H9 (cell line): Measurements from ENCODE around the gene SKIC3. TPM values are rescaled to one million over a fixed set of nuclear protein-coding genes. Genes with fewer than 3 reads are reported as not detected.

Experiments
- DNase-seq: peaks from one replicate; pipeline ENCODE4 v3.0.0-alpha.2; 2017
- H2AFZ ChIP-seq: one replicate; pipeline ENCODE4 v1.6.1; 2013; ENCODE audit warnings: mild to moderate bottlenecking, low read length, control low read depth, moderate library complexity
- H2AK5ac ChIP-seq: 2 replicates; pipeline ENCODE4 v1.6.1; 2013; ENCODE audit warnings: low read length, control low read depth, mixed read lengths; ENCODE audit not compliant: insufficient read length
- H2BK120ac ChIP-seq: one replicate; pipeline ENCODE4 v1.6.1; 2013; ENCODE audit warnings: low read depth, mild to moderate bottlenecking, low read length, control low read depth, inconsistent platforms; ENCODE audit not compliant: poor library complexity, severe bottlenecking
- H2BK12ac ChIP-seq: 2 replicates; pipeline ENCODE4 v1.6.1; 2013; ENCODE audit warnings: low read length, control low read depth, mixed read lengths, low read depth; ENCODE audit not compliant: insufficient read length
- H2BK15ac ChIP-seq: 2 replicates; pipeline ENCODE4 v1.6.1; 2013; ENCODE audit warnings: low read depth, low read length, control low read depth
- H2BK20ac ChIP-seq: one replicate; pipeline ENCODE4 v1.6.1; 2013; ENCODE audit warnings: low read depth, mild to moderate bottlenecking, low read length, control low read depth, inconsistent platforms; ENCODE audit not compliant: poor library complexity, severe bottlenecking
- H2BK5ac ChIP-seq: 2 replicates; pipeline ENCODE4 v1.6.1; 2013; ENCODE audit warnings: low read length, control low read depth, mixed read lengths; ENCODE audit not compliant: insufficient read length
- H3K14ac ChIP-seq: 2 replicates; pipeline ENCODE4 v1.6.1; 2013; ENCODE audit warnings: low read length, control low read depth; ENCODE audit not compliant: insufficient read depth
- H3K18ac ChIP-seq: 2 replicates; pipeline ENCODE4 v1.6.1; 2013; ENCODE audit warnings: low read depth, mild to moderate bottlenecking, mixed read lengths, low read length, control low read depth; ENCODE audit not compliant: insufficient read length
- H3K23ac ChIP-seq: 2 replicates; pipeline ENCODE4 v1.6.1; 2013; ENCODE audit warnings: low read length, control low read depth, mixed read lengths, low read depth; ENCODE audit not compliant: insufficient read length
- H3K23me2 ChIP-seq: 2 replicates; pipeline ENCODE4 v1.6.1; 2013; ENCODE audit warnings: low read depth, mild to moderate bottlenecking, mixed read lengths, low read length, control low read depth; ENCODE audit not compliant: insufficient read length, poor library complexity, severe bottlenecking
- H3K27ac ChIP-seq: 2 replicates; pipeline ENCODE4 v1.5.1; 2013; ENCODE audit warnings: low read length, control low read depth, mixed read lengths, low read depth; ENCODE audit not compliant: insufficient read length
- H3K27me3 ChIP-seq: 2 replicates; pipeline ENCODE4 v1.6.1; 2013; ENCODE audit warnings: low read length, control low read depth, inconsistent platforms; ENCODE audit not compliant: insufficient read depth
- H3K4ac ChIP-seq: 2 replicates; pipeline ENCODE4 v1.6.1; 2013; ENCODE audit warnings: low read depth, mild to moderate bottlenecking, control low read depth, inconsistent platforms, low read length, moderate library complexity
- H3K4me1 ChIP-seq: 2 replicates; pipeline ENCODE4 v1.6.1; 2013; ENCODE audit warnings: low read length, control low read depth, inconsistent platforms; ENCODE audit not compliant: insufficient read depth
- H3K4me2 ChIP-seq: 2 replicates; pipeline ENCODE4 v1.6.1; 2013; ENCODE audit warnings: low read length, control low read depth, mixed read lengths; ENCODE audit not compliant: insufficient read length, insufficient read depth
- H3K56ac ChIP-seq: 2 replicates; pipeline ENCODE4 v1.6.1; 2013; ENCODE audit warnings: low read depth, mild to moderate bottlenecking, mixed read lengths, low read length, control low read depth; ENCODE audit not compliant: insufficient read length
- H3K79me1 ChIP-seq: 2 replicates; pipeline ENCODE4 v1.6.1; 2013; ENCODE audit warnings: low read depth, mild to moderate bottlenecking, moderate library complexity, low read length, control low read depth, inconsistent platforms; ENCODE audit not compliant: insufficient read depth, poor library complexity, severe bottlenecking
- H3K79me2 ChIP-seq: 2 replicates; pipeline ENCODE4 v1.6.1; 2013; ENCODE audit warnings: low read length, control low read depth, inconsistent platforms; ENCODE audit not compliant: insufficient read depth
- H3K9ac ChIP-seq: 2 replicates; pipeline ENCODE4 v1.6.1; 2013; ENCODE audit warnings: low read length, control low read depth, mixed read lengths; ENCODE audit not compliant: insufficient read length; ENCODE audit errors: extremely low read depth
- H3K9me3 ChIP-seq: one replicate; pipeline ENCODE4 v1.6.1; 2013; ENCODE audit warnings: low read depth, low read length, inconsistent platforms; ENCODE audit not compliant: control insufficient read depth
- H3T11ph ChIP-seq: one replicate; pipeline ENCODE4 v1.6.1; 2013; ENCODE audit warnings: mild to moderate bottlenecking, low read length, control low read depth, inconsistent platforms
- H4K20me1 ChIP-seq: one replicate; pipeline ENCODE4 v1.6.1; 2013; ENCODE audit not compliant: control insufficient read depth, insufficient read length, insufficient read depth
- H4K5ac ChIP-seq: 2 replicates; pipeline ENCODE4 v1.6.1; 2013; ENCODE audit warnings: low read depth, mild to moderate bottlenecking, mixed read lengths, low read length, control low read depth; ENCODE audit not compliant: insufficient read length
- H4K8ac ChIP-seq: replicated peaks from 2 replicates; pipeline ENCODE4 v1.6.1; 2013; ENCODE audit warnings: low read length, control low read depth, mixed read lengths, low read depth; ENCODE audit not compliant: insufficient read length
- H4K91ac ChIP-seq: 2 replicates; pipeline ENCODE4 v1.6.1; 2013; ENCODE audit warnings: low read depth, mild to moderate bottlenecking, moderate library complexity, mixed read lengths, low read length, control low read depth; ENCODE audit not compliant: insufficient read length
- H3K27ac Mint-ChIP-seq, 3 experiments: 2 replicates in 2 of 3; 3 replicates in 1 of 3; pipeline ENCODE4 v1.8.0; 2020 to 2021; ENCODE audit warnings: mixed read lengths in 3 of 3, mild to moderate bottlenecking in 1 of 3, moderate library complexity in 1 of 3
- H3K27me3 Mint-ChIP-seq: 2 replicates; pipeline ENCODE4 v1.8.0; 2021; ENCODE audit warnings: low read depth, mild to moderate bottlenecking, moderate library complexity, mixed read lengths
- H3K36me3 Mint-ChIP-seq, 3 experiments: 2 replicates in 2 of 3; 3 replicates in 1 of 3; pipeline ENCODE4 v1.8.0; 2020 to 2021; ENCODE audit warnings: low read depth in 3 of 3, mixed read lengths in 3 of 3; ENCODE audit not compliant: insufficient read depth in 1 of 3
- H3K4me1 Mint-ChIP-seq, 2 experiments: 2 replicates each; pipeline ENCODE4 v1.8.0; 2020; ENCODE audit warnings: mixed read lengths in 2 of 2
- H3K4me3 Mint-ChIP-seq, 2 experiments: 2 replicates in 1 of 2; 3 replicates in 1 of 2; pipeline ENCODE4 v1.8.0; 2020 to 2021; ENCODE audit warnings: mild to moderate bottlenecking in 2 of 2, mixed read lengths in 2 of 2, moderate library complexity in 1 of 2
- H3K9me3 Mint-ChIP-seq, 2 experiments: 2 replicates in 1 of 2; 3 replicates in 1 of 2; pipeline ENCODE4 v1.8.0; 2020; ENCODE audit warnings: mild to moderate bottlenecking in 2 of 2, mixed read lengths in 2 of 2, moderate library complexity in 1 of 2
- CTCF ChIP-seq: fragments of 200-600 bp; sonication (generic); conservative IDR thresholded peaks from 3 replicates; pipeline ENCODE4 v1.8.0; 2021; ENCODE audit warnings: antibody characterized with exemption, mild to moderate bottlenecking
- WGBS: extraction: QIAGEN DNeasy Blood & Tissue Kit; methylation state at CpG from one replicate; pipeline ENCODE4 v1.1.7; 2013; ENCODE audit warnings: missing lambda C conversion rate, low lambda C conversion rate, mixed read lengths; ENCODE audit not compliant: insufficient read length; ENCODE audit errors: extremely low coverage; 5-methylcytosine and 5-hydroxymethylcytosine counted together
- total RNA-seq: library from RNA; stranded (reverse); gene quantifications from 2 replicates; pipeline ENCODE4 v1.2.1, GENCODE V29; 2021

SKIC3 gene
- total RNA-seq, 1 experiment from 2014 or later, result 64.7 TPM

- H4K8ac ChIP-seq, result no peak overlapping the region
- H3K79me2 ChIP-seq, result no peaks in the 10 kb centered on the region
- H3K9ac ChIP-seq, result no peak overlapping the region
- no peak overlapping the region for H3K56ac ChIP-seq
- H3K4me1 Mint-ChIP-seq, result no peaks in the 10 kb centered on the region; a peak in 1 of 4 replicates
- H3K18ac ChIP-seq, result no peak overlapping the region
- no peak overlapping the region for H3T11ph ChIP-seq
- H3K4me2 ChIP-seq, result no peak overlapping the region
- no peak overlapping the region for H4K5ac ChIP-seq
- H3K23me2 ChIP-seq, result no peaks in the 10 kb centered on the region
- no peaks in the 10 kb centered on the region for H3K27me3 ChIP-seq
- no peak overlapping the region for H2AK5ac ChIP-seq
- H3K27ac ChIP-seq, result no peak overlapping the region
- peaks cover 0 to 9% (median 0%) of the 10 kb centered on the region in 3 experiments; a peak in 3 of 7 replicates for H3K36me3 Mint-ChIP-seq
- H2BK12ac ChIP-seq, result no peak overlapping the region
- no peak overlapping the region for H3K14ac ChIP-seq
- no peak overlapping the region for H2BK5ac ChIP-seq
- no peak overlapping the region for H2BK120ac ChIP-seq
- no peaks in the 10 kb centered on the region for H3K4me1 ChIP-seq
- H3K27ac Mint-ChIP-seq, result no peak overlapping the region
- no peak for DNase-seq
- no peaks in the 10 kb centered on the region for H3K9me3 Mint-ChIP-seq
- no peaks in the 10 kb centered on the region for H3K27me3 Mint-ChIP-seq
- no peaks in the 10 kb centered on the region for H3K79me1 ChIP-seq
- no peak overlapping the region for H3K4ac ChIP-seq
- no peak overlapping the region for H3K4me3 Mint-ChIP-seq
- H4K20me1 ChIP-seq, result no peaks in the 10 kb centered on the region
- WGBS, result no CpG with 5 or more reads among the region's 5 CpGs
- H3K9me3 ChIP-seq, result no peaks in the 10 kb centered on the region
- no peak overlapping the region for H3K23ac ChIP-seq
- H2BK20ac ChIP-seq, result no peak overlapping the region
- H2AFZ ChIP-seq, result no peak overlapping the region
- H2BK15ac ChIP-seq, result no peak overlapping the region
- TF ChIP-seq CTCF, result no peak
- no peak overlapping the region for H4K91ac ChIP-seq
Observed at GRCh38 chr5:95563367-95563766, 8.6 kb upstream of the SKIC3 start.
